KOPT-K1 (cell line): ENCODE measurements around the gene ZNRF4.

Experiments
- H3K27ac ChIP-seq: fragments of 200-600 bp; sonication (generic); 2 replicates; pipeline ENCODE4 v1.5.1; 2016; ENCODE audit warnings: antibody characterized with exemption, mild to moderate bottlenecking, low read depth, low read length; ENCODE audit not compliant: poor library complexity, severe bottlenecking
- H3K36me3 ChIP-seq: fragments of 200-600 bp; sonication (generic); 2 replicates; pipeline ENCODE4 v1.5.1; 2017; ENCODE audit warnings: antibody characterized with exemption, mild to moderate bottlenecking, low read length, moderate library complexity; ENCODE audit not compliant: insufficient read depth
- H3K9me3 ChIP-seq: fragments of 200-600 bp; sonication (generic); 2 replicates; pipeline ENCODE4 v1.5.1; 2017; ENCODE audit warnings: antibody characterized with exemption, low read length, mild to moderate bottlenecking; ENCODE audit not compliant: insufficient read depth, poor library complexity, severe bottlenecking

The ZNRF4 gene

GRCh38 chr19:5497297-5497696, 42.1 kb downstream of the ZNRF4 start:
- Histone ChIP-seq H3K27ac (no peak overlapping the region), H3K9me3 (peaks cover 4% of the 10 kb centered on the region), H3K36me3 (no peaks in the 10 kb centered on the region)

DNA sequence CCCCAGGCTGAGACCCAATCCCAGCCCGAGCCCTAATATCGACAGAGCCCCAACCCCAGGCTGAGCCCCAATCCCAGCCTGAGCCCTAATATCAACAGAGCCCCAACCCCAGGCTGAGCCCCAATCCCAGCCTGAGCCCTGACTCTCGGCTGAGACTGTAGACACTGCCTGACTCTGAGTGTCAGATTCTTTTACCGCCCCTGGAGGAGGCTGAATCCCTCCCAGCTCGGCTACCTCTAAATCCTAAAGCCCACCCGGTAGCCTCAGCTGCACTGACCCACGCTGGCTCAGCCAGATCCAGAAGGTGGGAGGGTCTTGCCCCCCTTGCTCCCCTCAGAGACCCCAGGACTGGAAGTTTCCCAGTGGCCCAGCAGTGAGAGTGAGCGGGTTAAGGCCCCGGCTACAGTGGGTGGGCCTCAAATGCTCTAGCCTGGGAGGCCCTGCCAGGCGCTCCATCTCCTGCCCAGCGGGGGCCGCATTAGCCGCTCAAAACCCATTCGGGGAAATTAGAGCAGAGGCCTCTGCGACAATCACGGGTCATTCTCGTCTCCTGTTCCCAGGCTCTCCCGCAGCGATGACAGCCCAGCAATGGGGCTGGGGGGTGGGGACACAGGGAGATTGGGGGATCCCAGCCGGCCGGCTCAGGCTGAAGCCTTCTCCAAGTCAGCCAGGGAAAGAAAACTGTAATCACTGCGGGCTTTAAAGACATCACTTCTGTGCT, 43.8 kb downstream of the ZNRF4 start:
- Histone ChIP-seq H3K9me3 (peaks cover 16% of the 10 kb centered on the region), H3K27ac (no peak overlapping the region), H3K36me3 (no peaks in the 10 kb centered on the region)

- no peaks in the 10 kb centered on the region for H3K36me3 ChIP-seq
- no peak overlapping the region for H3K27ac ChIP-seq
- peaks cover 30% of the 10 kb centered on the region for H3K9me3 ChIP-seq
Measured at GRCh38 chr19:5501907-5502306, 46.7 kb downstream of the ZNRF4 start.

DNA sequence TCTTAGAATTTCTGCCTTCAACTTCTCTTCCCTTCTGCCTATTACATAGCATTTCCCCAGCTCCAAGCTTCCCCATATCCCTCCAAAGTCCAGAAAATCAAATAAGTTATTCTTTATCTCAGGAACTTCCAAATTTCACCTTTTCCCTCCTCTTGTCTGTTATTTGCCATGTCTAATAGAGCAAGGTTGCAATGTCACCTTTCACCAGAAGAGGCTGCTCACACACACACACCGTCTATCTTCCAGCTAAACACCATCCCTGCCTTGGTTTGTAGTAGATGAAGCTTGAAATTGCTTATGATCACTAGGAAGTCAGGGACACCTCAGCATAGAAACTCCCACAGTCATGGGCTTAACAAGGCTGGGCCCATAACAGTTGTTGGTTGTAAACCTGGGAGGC, 48.4 kb downstream of the ZNRF4 start:
- no peak overlapping the region for H3K27ac ChIP-seq
- H3K36me3 ChIP-seq: no peaks in the 10 kb centered on the region

GRCh38 chr19:5504114-5504513, 48.9 kb downstream of the ZNRF4 start:
- no peak overlapping the region for H3K27ac ChIP-seq
- H3K36me3 ChIP-seq: no peaks in the 10 kb centered on the region
- peaks cover 30% of the 10 kb centered on the region for H3K9me3 ChIP-seq

More for the DNA sequence above, 48.4 kb downstream of the ZNRF4 start:
- H3K9me3 ChIP-seq: peaks cover 30% of the 10 kb centered on the region
